Nephron (organoid): Measurements from ENCODE around the gene PAPOLG.

Experiments
- H3K27ac Mint-ChIP-seq, 3 experiments: 2 replicates each; pipeline ENCODE4 v1.8.0; 2020; ENCODE audit warnings: mixed read lengths in 3 of 3, mild to moderate bottlenecking in 2 of 3, moderate library complexity in 1 of 3
- H3K27me3 Mint-ChIP-seq: 2 replicates; pipeline ENCODE4 v1.8.0; 2021; ENCODE audit warnings: low read depth, mild to moderate bottlenecking, moderate library complexity, mixed read lengths
- H3K36me3 Mint-ChIP-seq: 2 replicates; pipeline ENCODE4 v1.8.0; 2020; ENCODE audit warnings: low read depth, mixed read lengths
- H3K4me1 Mint-ChIP-seq: 2 replicates; pipeline ENCODE4 v1.8.0; 2020; ENCODE audit warnings: mixed read lengths
- H3K4me3 Mint-ChIP-seq, 3 experiments: 2 replicates each; pipeline ENCODE4 v1.8.0; 2020; ENCODE audit warnings: mild to moderate bottlenecking in 3 of 3, mixed read lengths in 3 of 3, moderate library complexity in 2 of 3
- H3K9me3 Mint-ChIP-seq: 2 replicates; pipeline ENCODE4 v1.8.0; 2020; ENCODE audit warnings: mixed read lengths
- TF ChIP-seq, protein P1 (sequence below), 3 experiments: fragments of 200-600 bp; sonication (generic); IDR thresholded peaks; one replicate each; pipeline ENCODE4 v1.5.0; 2021; ENCODE audit warnings: antibody characterized with exemption in 3 of 3; ENCODE audit not compliant: unreplicated experiment in 3 of 3

PAPOLG gene

DNA sequence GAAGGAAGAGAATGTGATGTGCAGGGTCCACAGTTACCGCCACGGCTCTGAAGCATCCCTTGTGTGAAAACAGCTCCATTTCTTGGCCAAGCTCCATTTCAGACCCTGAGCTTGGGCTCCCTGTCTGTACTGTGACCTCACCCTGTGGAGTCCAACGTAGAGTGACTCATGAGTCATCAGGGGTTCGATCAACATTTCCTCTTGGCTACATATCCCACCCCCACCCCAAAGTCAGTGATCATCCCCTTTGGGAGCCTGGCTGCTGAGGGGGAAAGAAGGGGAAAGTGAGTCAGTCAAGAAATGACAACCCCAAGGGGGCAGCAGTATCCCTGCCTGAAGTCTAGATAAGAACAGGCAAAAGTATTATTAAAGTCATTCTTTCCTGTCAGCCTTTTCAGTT, 62.2 kb downstream of the PAPOLG start:
- no peaks in the 10 kb centered on the region for H3K9me3 Mint-ChIP-seq
- no peak overlapping the region for H3K27ac Mint-ChIP-seq
- no peaks in the 10 kb centered on the region for H3K36me3 Mint-ChIP-seq
- TF ChIP-seq, protein P1, sequence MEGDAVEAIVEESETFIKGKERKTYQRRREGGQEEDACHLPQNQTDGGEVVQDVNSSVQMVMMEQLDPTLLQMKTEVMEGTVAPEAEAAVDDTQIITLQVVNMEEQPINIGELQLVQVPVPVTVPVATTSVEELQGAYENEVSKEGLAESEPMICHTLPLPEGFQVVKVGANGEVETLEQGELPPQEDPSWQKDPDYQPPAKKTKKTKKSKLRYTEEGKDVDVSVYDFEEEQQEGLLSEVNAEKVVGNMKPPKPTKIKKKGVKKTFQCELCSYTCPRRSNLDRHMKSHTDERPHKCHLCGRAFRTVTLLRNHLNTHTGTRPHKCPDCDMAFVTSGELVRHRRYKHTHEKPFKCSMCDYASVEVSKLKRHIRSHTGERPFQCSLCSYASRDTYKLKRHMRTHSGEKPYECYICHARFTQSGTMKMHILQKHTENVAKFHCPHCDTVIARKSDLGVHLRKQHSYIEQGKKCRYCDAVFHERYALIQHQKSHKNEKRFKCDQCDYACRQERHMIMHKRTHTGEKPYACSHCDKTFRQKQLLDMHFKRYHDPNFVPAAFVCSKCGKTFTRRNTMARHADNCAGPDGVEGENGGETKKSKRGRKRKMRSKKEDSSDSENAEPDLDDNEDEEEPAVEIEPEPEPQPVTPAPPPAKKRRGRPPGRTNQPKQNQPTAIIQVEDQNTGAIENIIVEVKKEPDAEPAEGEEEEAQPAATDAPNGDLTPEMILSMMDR (IDR thresholded peaks at IDR 0.05; ENCODE audit: unreplicated experiment in 3 of 3): no peak
- no peaks in the 10 kb centered on the region for H3K4me1 Mint-ChIP-seq
- peaks cover 17% of the 10 kb centered on the region for H3K27me3 Mint-ChIP-seq
- H3K4me3 Mint-ChIP-seq: no peak overlapping the region

DNA sequence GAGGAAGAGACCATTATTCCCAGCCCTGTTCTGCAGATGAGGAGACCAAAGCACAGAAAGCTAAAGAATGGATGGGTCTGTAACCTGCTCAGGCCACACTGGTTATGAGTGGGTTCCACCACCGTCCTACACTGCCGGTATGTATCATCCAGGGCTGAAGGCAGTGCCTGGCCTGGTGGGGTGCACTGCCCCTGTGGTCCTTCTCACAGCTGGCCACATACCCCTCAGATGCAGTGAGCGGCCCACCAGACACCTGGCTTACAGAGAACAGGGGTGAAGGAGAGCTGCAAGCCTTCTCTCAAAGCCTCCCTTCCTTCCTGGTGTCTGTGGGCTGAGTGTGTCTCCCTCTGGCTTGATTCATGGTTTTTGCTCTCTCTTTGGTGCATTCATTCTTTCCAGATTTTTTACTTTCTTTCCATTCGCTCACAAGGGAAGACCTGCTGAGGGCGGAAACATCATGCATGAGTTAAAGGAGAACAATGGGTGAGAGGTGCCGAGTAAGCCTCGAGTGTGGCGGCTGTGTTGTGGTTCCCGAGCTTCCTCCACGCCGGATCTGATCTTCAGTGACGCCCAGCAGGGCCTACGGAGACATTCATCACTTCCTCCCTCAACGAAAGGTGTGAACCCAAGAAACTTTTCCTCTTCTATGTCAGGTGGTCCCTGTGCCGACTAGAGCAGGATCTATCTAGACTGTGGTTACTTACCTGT, 63.2 kb downstream of the PAPOLG start:
- Mint-ChIP-seq H3K9me3 (no peaks in the 10 kb centered on the region), H3K4me3 (no peak overlapping the region), H3K36me3 (no peaks in the 10 kb centered on the region), H3K4me1 (no peaks in the 10 kb centered on the region), H3K27me3 (peaks cover 13% of the 10 kb centered on the region), H3K27ac (no peak overlapping the region)
- TF ChIP-seq, protein P1 (IDR thresholded peaks at IDR 0.05; ENCODE audit: unreplicated experiment in 3 of 3): no peak

DNA sequence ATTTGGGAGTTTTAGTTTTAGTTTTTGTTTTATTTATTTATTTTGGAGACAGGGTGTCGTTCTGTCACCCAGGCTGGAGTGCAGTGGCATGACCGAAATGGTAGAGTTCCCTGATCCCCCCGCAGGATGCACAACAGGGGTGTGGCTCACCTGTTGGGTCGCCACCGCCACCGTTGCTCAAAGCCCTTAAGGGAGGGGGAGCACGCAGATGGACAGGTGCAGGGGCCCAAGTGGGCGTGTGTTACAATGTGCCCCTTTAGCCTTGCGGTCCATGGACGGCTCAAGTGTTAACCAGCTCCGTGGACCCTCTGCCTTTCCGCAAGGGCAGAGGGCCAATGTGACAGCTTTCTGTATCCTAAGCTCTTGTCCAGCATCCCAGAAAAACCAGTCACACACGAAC, 63.9 kb downstream of the PAPOLG start:
- TF ChIP-seq, protein P1 (IDR thresholded peaks at IDR 0.05; ENCODE audit: unreplicated experiment in 3 of 3): no peak
- H3K4me3 Mint-ChIP-seq: no peak overlapping the region
- no peaks in the 10 kb centered on the region for H3K36me3 Mint-ChIP-seq
- no peaks in the 10 kb centered on the region for H3K4me1 Mint-ChIP-seq
- no peaks in the 10 kb centered on the region for H3K9me3 Mint-ChIP-seq
- peaks cover 13% of the 10 kb centered on the region for H3K27me3 Mint-ChIP-seq
- H3K27ac Mint-ChIP-seq: no peak overlapping the region

DNA sequence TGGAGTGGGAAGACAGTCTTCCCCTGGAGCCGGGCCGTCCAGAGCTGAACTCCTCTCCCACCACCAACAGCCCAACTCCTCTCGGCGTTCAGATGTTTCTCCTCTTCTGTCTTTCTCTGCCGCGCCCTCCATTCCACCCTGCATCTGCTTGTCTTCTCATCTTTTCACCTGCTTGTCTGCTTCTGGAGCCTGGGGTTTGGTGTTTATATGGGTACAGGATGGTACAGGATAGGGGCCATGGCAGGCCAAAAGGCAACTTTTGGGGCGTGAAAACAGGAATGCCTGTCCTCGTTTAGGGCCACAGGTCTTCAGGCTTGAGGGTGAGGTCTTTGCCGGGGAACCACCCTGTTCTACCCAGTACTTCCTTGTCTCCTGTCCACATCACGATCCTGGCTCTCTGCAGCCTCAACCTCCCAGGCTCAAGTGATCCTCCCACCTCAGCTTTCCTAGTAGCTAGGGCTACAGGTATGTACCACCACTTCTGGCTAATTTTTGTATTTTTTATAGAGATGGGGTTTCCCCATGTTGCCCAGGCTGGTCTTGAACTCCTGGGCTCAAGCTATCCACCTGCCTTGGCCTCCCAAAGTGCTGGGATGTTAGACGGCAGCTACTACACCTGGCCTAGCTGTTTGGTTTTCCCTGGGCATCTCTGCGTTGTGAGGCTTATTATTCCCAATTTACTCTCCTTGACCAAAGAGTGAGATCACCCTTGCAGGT, 64.5 kb downstream of the PAPOLG start:
- no peak overlapping the region for H3K4me3 Mint-ChIP-seq
- no peaks in the 10 kb centered on the region for H3K36me3 Mint-ChIP-seq
- H3K4me1 Mint-ChIP-seq: no peaks in the 10 kb centered on the region
- no peaks in the 10 kb centered on the region for H3K9me3 Mint-ChIP-seq
- TF ChIP-seq, protein P1 (IDR thresholded peaks at IDR 0.05; ENCODE audit: unreplicated experiment in 3 of 3): no peak
- H3K27me3 Mint-ChIP-seq: peaks cover 13% of the 10 kb centered on the region
- H3K27ac Mint-ChIP-seq: no peak overlapping the region

DNA sequence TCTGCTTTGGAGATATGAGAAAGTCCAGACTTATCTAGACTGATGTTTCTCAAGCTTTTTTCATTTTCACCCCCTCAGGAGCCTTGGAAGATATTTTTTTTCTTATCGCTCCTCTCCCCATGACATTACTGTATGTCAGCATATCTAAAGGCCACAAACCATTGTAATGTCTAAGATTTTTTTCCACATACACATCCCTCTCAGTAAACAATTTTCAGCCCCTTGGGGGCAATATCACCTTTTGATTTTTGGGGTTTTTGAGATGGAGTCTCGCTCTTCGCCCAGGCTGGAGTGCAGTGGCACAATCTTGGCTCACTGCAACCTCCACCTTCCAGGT, 65.0 kb downstream of the PAPOLG start:
- H3K27me3 Mint-ChIP-seq: peaks cover 13% of the 10 kb centered on the region
- no peaks in the 10 kb centered on the region for H3K36me3 Mint-ChIP-seq
- no peak overlapping the region for H3K4me3 Mint-ChIP-seq
- TF ChIP-seq, protein P1 (IDR thresholded peaks at IDR 0.05; ENCODE audit: unreplicated experiment in 3 of 3): no peak
- no peak overlapping the region for H3K27ac Mint-ChIP-seq
- no peaks in the 10 kb centered on the region for H3K9me3 Mint-ChIP-seq
- H3K4me1 Mint-ChIP-seq: no peaks in the 10 kb centered on the region
